H9 (cell line): ENCODE measurements around the gene PTH2R. TPM values are rescaled to one million over a fixed set of nuclear protein-coding genes. Genes with fewer than 3 reads are reported as not detected.

Source experiments
- DNase-seq: peaks from one replicate; pipeline ENCODE4 v3.0.0-alpha.2; 2017
- H2AFZ ChIP-seq: one replicate; pipeline ENCODE4 v1.6.1; 2013; ENCODE audit warnings: mild to moderate bottlenecking, low read length, control low read depth, moderate library complexity
- H2AK5ac ChIP-seq: 2 replicates; pipeline ENCODE4 v1.6.1; 2013; ENCODE audit warnings: low read length, control low read depth, mixed read lengths; ENCODE audit not compliant: insufficient read length
- H2BK120ac ChIP-seq: one replicate; pipeline ENCODE4 v1.6.1; 2013; ENCODE audit warnings: low read depth, mild to moderate bottlenecking, low read length, control low read depth, inconsistent platforms; ENCODE audit not compliant: poor library complexity, severe bottlenecking
- H2BK12ac ChIP-seq: 2 replicates; pipeline ENCODE4 v1.6.1; 2013; ENCODE audit warnings: low read length, control low read depth, mixed read lengths, low read depth; ENCODE audit not compliant: insufficient read length
- H2BK15ac ChIP-seq: 2 replicates; pipeline ENCODE4 v1.6.1; 2013; ENCODE audit warnings: low read depth, low read length, control low read depth
- H2BK20ac ChIP-seq: one replicate; pipeline ENCODE4 v1.6.1; 2013; ENCODE audit warnings: low read depth, mild to moderate bottlenecking, low read length, control low read depth, inconsistent platforms; ENCODE audit not compliant: poor library complexity, severe bottlenecking
- H2BK5ac ChIP-seq: 2 replicates; pipeline ENCODE4 v1.6.1; 2013; ENCODE audit warnings: low read length, control low read depth, mixed read lengths; ENCODE audit not compliant: insufficient read length
- H3K14ac ChIP-seq: 2 replicates; pipeline ENCODE4 v1.6.1; 2013; ENCODE audit warnings: low read length, control low read depth; ENCODE audit not compliant: insufficient read depth
- H3K18ac ChIP-seq: 2 replicates; pipeline ENCODE4 v1.6.1; 2013; ENCODE audit warnings: low read depth, mild to moderate bottlenecking, mixed read lengths, low read length, control low read depth; ENCODE audit not compliant: insufficient read length
- H3K23ac ChIP-seq: 2 replicates; pipeline ENCODE4 v1.6.1; 2013; ENCODE audit warnings: low read length, control low read depth, mixed read lengths, low read depth; ENCODE audit not compliant: insufficient read length
- H3K23me2 ChIP-seq: 2 replicates; pipeline ENCODE4 v1.6.1; 2013; ENCODE audit warnings: low read depth, mild to moderate bottlenecking, mixed read lengths, low read length, control low read depth; ENCODE audit not compliant: insufficient read length, poor library complexity, severe bottlenecking
- H3K27ac ChIP-seq: 2 replicates; pipeline ENCODE4 v1.5.1; 2013; ENCODE audit warnings: low read length, control low read depth, mixed read lengths, low read depth; ENCODE audit not compliant: insufficient read length
- H3K27me3 ChIP-seq: 2 replicates; pipeline ENCODE4 v1.6.1; 2013; ENCODE audit warnings: low read length, control low read depth, inconsistent platforms; ENCODE audit not compliant: insufficient read depth
- H3K4ac ChIP-seq: 2 replicates; pipeline ENCODE4 v1.6.1; 2013; ENCODE audit warnings: low read depth, mild to moderate bottlenecking, control low read depth, inconsistent platforms, low read length, moderate library complexity
- H3K4me1 ChIP-seq: 2 replicates; pipeline ENCODE4 v1.6.1; 2013; ENCODE audit warnings: low read length, control low read depth, inconsistent platforms; ENCODE audit not compliant: insufficient read depth
- H3K4me2 ChIP-seq: 2 replicates; pipeline ENCODE4 v1.6.1; 2013; ENCODE audit warnings: low read length, control low read depth, mixed read lengths; ENCODE audit not compliant: insufficient read length, insufficient read depth
- H3K56ac ChIP-seq: 2 replicates; pipeline ENCODE4 v1.6.1; 2013; ENCODE audit warnings: low read depth, mild to moderate bottlenecking, mixed read lengths, low read length, control low read depth; ENCODE audit not compliant: insufficient read length
- H3K79me1 ChIP-seq: 2 replicates; pipeline ENCODE4 v1.6.1; 2013; ENCODE audit warnings: low read depth, mild to moderate bottlenecking, moderate library complexity, low read length, control low read depth, inconsistent platforms; ENCODE audit not compliant: insufficient read depth, poor library complexity, severe bottlenecking
- H3K79me2 ChIP-seq: 2 replicates; pipeline ENCODE4 v1.6.1; 2013; ENCODE audit warnings: low read length, control low read depth, inconsistent platforms; ENCODE audit not compliant: insufficient read depth
- H3K9ac ChIP-seq: 2 replicates; pipeline ENCODE4 v1.6.1; 2013; ENCODE audit warnings: low read length, control low read depth, mixed read lengths; ENCODE audit not compliant: insufficient read length; ENCODE audit errors: extremely low read depth
- H3K9me3 ChIP-seq: one replicate; pipeline ENCODE4 v1.6.1; 2013; ENCODE audit warnings: low read depth, low read length, inconsistent platforms; ENCODE audit not compliant: control insufficient read depth
- H3T11ph ChIP-seq: one replicate; pipeline ENCODE4 v1.6.1; 2013; ENCODE audit warnings: mild to moderate bottlenecking, low read length, control low read depth, inconsistent platforms
- H4K20me1 ChIP-seq: one replicate; pipeline ENCODE4 v1.6.1; 2013; ENCODE audit not compliant: control insufficient read depth, insufficient read length, insufficient read depth
- H4K5ac ChIP-seq: 2 replicates; pipeline ENCODE4 v1.6.1; 2013; ENCODE audit warnings: low read depth, mild to moderate bottlenecking, mixed read lengths, low read length, control low read depth; ENCODE audit not compliant: insufficient read length
- H4K8ac ChIP-seq: replicated peaks from 2 replicates; pipeline ENCODE4 v1.6.1; 2013; ENCODE audit warnings: low read length, control low read depth, mixed read lengths, low read depth; ENCODE audit not compliant: insufficient read length
- H4K91ac ChIP-seq: 2 replicates; pipeline ENCODE4 v1.6.1; 2013; ENCODE audit warnings: low read depth, mild to moderate bottlenecking, moderate library complexity, mixed read lengths, low read length, control low read depth; ENCODE audit not compliant: insufficient read length
- H3K27ac Mint-ChIP-seq, 3 experiments: 2 replicates in 2 of 3; 3 replicates in 1 of 3; pipeline ENCODE4 v1.8.0; 2020 to 2021; ENCODE audit warnings: mixed read lengths in 3 of 3, mild to moderate bottlenecking in 1 of 3, moderate library complexity in 1 of 3
- H3K27me3 Mint-ChIP-seq: 2 replicates; pipeline ENCODE4 v1.8.0; 2021; ENCODE audit warnings: low read depth, mild to moderate bottlenecking, moderate library complexity, mixed read lengths
- H3K36me3 Mint-ChIP-seq, 3 experiments: 2 replicates in 2 of 3; 3 replicates in 1 of 3; pipeline ENCODE4 v1.8.0; 2020 to 2021; ENCODE audit warnings: low read depth in 3 of 3, mixed read lengths in 3 of 3; ENCODE audit not compliant: insufficient read depth in 1 of 3
- H3K4me1 Mint-ChIP-seq, 2 experiments: 2 replicates each; pipeline ENCODE4 v1.8.0; 2020; ENCODE audit warnings: mixed read lengths in 2 of 2
- H3K4me3 Mint-ChIP-seq, 2 experiments: 2 replicates in 1 of 2; 3 replicates in 1 of 2; pipeline ENCODE4 v1.8.0; 2020 to 2021; ENCODE audit warnings: mild to moderate bottlenecking in 2 of 2, mixed read lengths in 2 of 2, moderate library complexity in 1 of 2
- H3K9me3 Mint-ChIP-seq, 2 experiments: 2 replicates in 1 of 2; 3 replicates in 1 of 2; pipeline ENCODE4 v1.8.0; 2020; ENCODE audit warnings: mild to moderate bottlenecking in 2 of 2, mixed read lengths in 2 of 2, moderate library complexity in 1 of 2
- WGBS: extraction: QIAGEN DNeasy Blood & Tissue Kit; methylation state at CpG from one replicate; pipeline ENCODE4 v1.1.7; 2013; ENCODE audit warnings: missing lambda C conversion rate, low lambda C conversion rate, mixed read lengths; ENCODE audit not compliant: insufficient read length; ENCODE audit errors: extremely low coverage; 5-methylcytosine and 5-hydroxymethylcytosine counted together
- total RNA-seq: library from RNA; stranded (reverse); gene quantifications from 2 replicates; pipeline ENCODE4 v1.2.1, GENCODE V29; 2021
- TF ChIP-seq, protein P1 (sequence below): fragments of 200-600 bp; sonication (generic); conservative IDR thresholded peaks from 3 replicates; pipeline ENCODE4 v1.8.0; 2021; ENCODE audit warnings: antibody characterized with exemption, mild to moderate bottlenecking

PTH2R gene
- total RNA-seq, 1 experiment from 2014 or later = 0.20 TPM

DNA sequence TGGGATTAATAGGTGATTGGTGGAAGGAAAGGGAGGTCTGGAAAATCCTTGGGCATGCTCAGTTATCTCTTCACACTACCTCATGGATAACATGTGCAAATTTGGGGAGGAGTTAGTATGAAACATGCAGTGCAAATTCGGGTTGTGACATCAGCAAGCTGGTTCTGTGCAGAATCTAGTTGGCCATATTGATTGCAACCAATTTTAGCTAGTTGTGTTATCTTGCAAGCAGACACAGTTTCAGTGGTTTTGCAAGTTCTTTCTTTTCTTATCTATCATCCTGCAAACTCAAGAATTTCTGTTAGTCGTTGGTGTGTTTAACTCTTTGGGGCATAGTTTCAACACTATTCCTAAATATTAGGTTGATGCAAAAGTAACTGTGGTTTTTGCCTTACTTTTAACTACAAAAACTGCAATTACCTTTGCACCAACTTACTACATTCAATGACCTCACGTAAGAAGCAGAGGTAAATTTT lies 135.4 kb downstream of the PTH2R start:
- no peaks in the 10 kb centered on the region for H3K23me2 ChIP-seq
- Mint-ChIP-seq H3K27me3 (no peaks in the 10 kb centered on the region), H3K4me3 (no peak overlapping the region), H3K4me1 (peaks cover 3% of the 10 kb centered on the region in 2 experiments; a peak in 3 of 4 replicates), H3K9me3 (peaks cover 5 to 6% of the 10 kb centered on the region in 2 experiments), H3K27ac (no peak overlapping the region), H3K36me3 (peaks cover 0 to 8% (median 1%) of the 10 kb centered on the region in 3 experiments; a peak in 2 of 7 replicates)
- no peak overlapping the region for H2AK5ac ChIP-seq
- no peak overlapping the region for H3K18ac ChIP-seq
- H4K20me1 ChIP-seq = no peaks in the 10 kb centered on the region
- H3K56ac ChIP-seq = no peak overlapping the region
- H4K91ac ChIP-seq = no peak overlapping the region
- H2BK5ac ChIP-seq = no peak overlapping the region
- no peaks in the 10 kb centered on the region for H3K4me1 ChIP-seq
- no peak overlapping the region for H3K4me2 ChIP-seq
- DNase-seq = no peak
- H2BK15ac ChIP-seq = no peak overlapping the region
- H3K79me1 ChIP-seq = no peaks in the 10 kb centered on the region
- H3T11ph ChIP-seq = no peak overlapping the region
- no peak overlapping the region for H3K4ac ChIP-seq
- H2BK20ac ChIP-seq = no peak overlapping the region
- no peak overlapping the region for H4K5ac ChIP-seq
- H3K23ac ChIP-seq = no peak overlapping the region
- TF ChIP-seq, protein P1, sequence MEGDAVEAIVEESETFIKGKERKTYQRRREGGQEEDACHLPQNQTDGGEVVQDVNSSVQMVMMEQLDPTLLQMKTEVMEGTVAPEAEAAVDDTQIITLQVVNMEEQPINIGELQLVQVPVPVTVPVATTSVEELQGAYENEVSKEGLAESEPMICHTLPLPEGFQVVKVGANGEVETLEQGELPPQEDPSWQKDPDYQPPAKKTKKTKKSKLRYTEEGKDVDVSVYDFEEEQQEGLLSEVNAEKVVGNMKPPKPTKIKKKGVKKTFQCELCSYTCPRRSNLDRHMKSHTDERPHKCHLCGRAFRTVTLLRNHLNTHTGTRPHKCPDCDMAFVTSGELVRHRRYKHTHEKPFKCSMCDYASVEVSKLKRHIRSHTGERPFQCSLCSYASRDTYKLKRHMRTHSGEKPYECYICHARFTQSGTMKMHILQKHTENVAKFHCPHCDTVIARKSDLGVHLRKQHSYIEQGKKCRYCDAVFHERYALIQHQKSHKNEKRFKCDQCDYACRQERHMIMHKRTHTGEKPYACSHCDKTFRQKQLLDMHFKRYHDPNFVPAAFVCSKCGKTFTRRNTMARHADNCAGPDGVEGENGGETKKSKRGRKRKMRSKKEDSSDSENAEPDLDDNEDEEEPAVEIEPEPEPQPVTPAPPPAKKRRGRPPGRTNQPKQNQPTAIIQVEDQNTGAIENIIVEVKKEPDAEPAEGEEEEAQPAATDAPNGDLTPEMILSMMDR = no peak
- no peaks in the 10 kb centered on the region for H3K9me3 ChIP-seq
- no peak overlapping the region for H3K27ac ChIP-seq
- no peaks in the 10 kb centered on the region for H3K79me2 ChIP-seq
- H3K14ac ChIP-seq = no peak overlapping the region
- WGBS = no CpG with 5 or more reads among the region's 3 CpGs
- H4K8ac ChIP-seq = no peak overlapping the region
- H3K27me3 ChIP-seq = no peaks in the 10 kb centered on the region
- no peak overlapping the region for H2AFZ ChIP-seq
- H2BK12ac ChIP-seq = no peak overlapping the region
- H2BK120ac ChIP-seq = no peak overlapping the region
- H3K9ac ChIP-seq = no peak overlapping the region
